Epithelial cell of esophagus (primary cell): Measurements from ENCODE around the gene BRAP.
"Not testable (repeated sequence)": the region's sequence is repeated elsewhere in the genome, so short reads cannot be mapped to it uniquely, and the experiment has no call there.

Experiments used
- DNase-seq: peaks from one replicate; pipeline ENCODE4 v3.0.0; 2010; ENCODE audit warnings: low read depth
- H3K4me3 ChIP-seq: 2 replicates; pipeline ENCODE4 v1.5.1; 2011; ENCODE audit warnings: mild to moderate bottlenecking, low read length, control low read depth
- CTCF ChIP-seq: IDR thresholded peaks from 2 replicates; pipeline ENCODE4 v1.5.1; 2011; ENCODE audit warnings: low read depth, mild to moderate bottlenecking, low read length, control low read depth, inconsistent platforms; ENCODE audit not compliant: insufficient read depth; ENCODE audit errors: missing control alignments

Gene BRAP

GRCh38 chr12:111607239-111607638 is 78.5 kb downstream of the BRAP start:
- TF ChIP-seq CTCF = no peak
- H3K4me3 ChIP-seq = no peak overlapping the region
- DNase-seq = no peak

GRCh38 chr12:111606767-111607230 is 79.0 kb downstream of the BRAP start:
- TF ChIP-seq CTCF = no peak
- H3K4me3 ChIP-seq = no peak overlapping the region
- no peak for DNase-seq

- no peak for DNase-seq
Observed at GRCh38 chr12:111605911-111606766, 79.6 kb downstream of the BRAP start.

GRCh38 chr12:111602857-111603256 is 82.9 kb downstream of the BRAP start:
- not testable (repeated sequence) for DNase-seq, H3K4me3 ChIP-seq

More at GRCh38 chr12:111605911-111606766, 79.6 kb downstream of the BRAP start:
- TF ChIP-seq CTCF = no peak
- H3K4me3 ChIP-seq = no peak overlapping the region

GRCh38 chr12:111602348-111602747 is 83.4 kb downstream of the BRAP start:
- no peak for DNase-seq
- TF ChIP-seq CTCF = no peak
- H3K4me3 ChIP-seq = no peak overlapping the region

GRCh38 chr12:111600986-111601385 is 84.8 kb downstream of the BRAP start:
- not testable (repeated sequence) for DNase-seq, H3K4me3 ChIP-seq

GRCh38 chr12:111600205-111600642 is 85.5 kb downstream of the BRAP start:
- DNase-seq = no peak
- H3K4me3 ChIP-seq = peak overlapping the region; percentile 73
- no peak for TF ChIP-seq CTCF

- peak; percentile 79 for DNase-seq
- H3K4me3 ChIP-seq = peak overlapping the region; percentile 73
- no peak for TF ChIP-seq CTCF
Observed at GRCh38 chr12:111599453-111600204, 86.1 kb downstream of the BRAP start.
